Measurements from ENCODE around the gene DENND5A.
A peak's percentile ranks its signal among the peaks of the same experiment; 100 is the strongest.
"Not testable (repeated sequence)": the region's sequence is repeated elsewhere in the genome, so short reads cannot be mapped to it uniquely, and the experiment has no call there.

DENND5A gene

GRCh38 chr11:9267680-9268079 is 2.5 kb upstream of the DENND5A start:
- no peak for TF ChIP-seq ARNT (IDR thresholded peaks at IDR 0.05)
- TF ChIP-seq FOXA1 (IDR thresholded peaks at IDR 0.05), result no peak
- no peak for TF ChIP-seq PKNOX1 (IDR thresholded peaks at IDR 0.05)
- TF ChIP-seq CTBP1 (IDR thresholded peaks at IDR 0.05; ENCODE audit: borderline replicate concordance), result no peak
- TF ChIP-seq NFRKB (IDR thresholded peaks at IDR 0.05), result no peak
- TF ChIP-seq HDGF (IDR thresholded peaks at IDR 0.05; ENCODE audit: borderline replicate concordance), result no peak
- no peak for TF ChIP-seq BHLHE40 (IDR thresholded peaks at IDR 0.05; ENCODE audit: borderline replicate concordance)
- TF ChIP-seq LEF1 (IDR thresholded peaks at IDR 0.05; ENCODE audit: borderline replicate concordance), result no peak
- TF ChIP-seq ZNF384 (IDR thresholded peaks at IDR 0.05), result no peak
- no peak for TF ChIP-seq FOXK2 (IDR thresholded peaks at IDR 0.05)
- no peak for TF ChIP-seq FOXM1 (IDR thresholded peaks at IDR 0.05; ENCODE audit: borderline replicate concordance)
- no peak for TF ChIP-seq SP1 (IDR thresholded peaks at IDR 0.05)
- TF ChIP-seq SUZ12 (IDR thresholded peaks at IDR 0.05), result no peak
- no peak for TF ChIP-seq ELF4 (IDR thresholded peaks at IDR 0.05)
- no peak for TF ChIP-seq TARDBP (IDR thresholded peaks at IDR 0.05)
- no peak for TF ChIP-seq L3MBTL2 (conservative IDR thresholded peaks at IDR 0.05)
- ChIA-PET POLR2A (no interaction called here), CTCF (no interaction called here)
- DNase-seq (ENCODE audit: extremely low spot score), result no peak

DNA sequence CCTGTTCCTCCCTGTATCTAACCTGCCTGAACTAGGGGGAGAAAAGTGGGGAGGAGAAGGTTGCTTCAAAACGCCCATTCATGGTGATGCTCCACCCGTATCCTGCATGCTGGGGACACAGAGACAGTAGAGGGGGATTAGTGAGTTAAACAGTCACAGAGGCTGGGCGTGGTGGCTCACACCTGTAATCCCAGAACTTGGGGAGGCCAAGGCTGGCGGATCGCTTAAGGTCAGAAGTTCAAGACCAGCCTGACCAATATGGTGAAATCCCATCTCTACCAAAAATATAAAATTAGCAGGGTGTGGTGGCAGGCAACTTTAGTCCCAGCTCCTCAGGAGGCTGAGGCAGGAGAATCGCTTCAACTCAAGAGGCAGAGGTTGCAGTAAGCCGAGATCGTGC is 1.8 kb upstream of the DENND5A start:
- no peak for DNase-seq (ENCODE audit: extremely low spot score)
- TF ChIP-seq BHLHE40 (IDR thresholded peaks at IDR 0.05; ENCODE audit: borderline replicate concordance) (no peak), SP1 (IDR thresholded peaks at IDR 0.05) (no peak), ZNF384 (IDR thresholded peaks at IDR 0.05) (no peak), CTBP1 (IDR thresholded peaks at IDR 0.05; ENCODE audit: borderline replicate concordance) (no peak), FOXM1 (IDR thresholded peaks at IDR 0.05; ENCODE audit: borderline replicate concordance) (no peak), PKNOX1 (IDR thresholded peaks at IDR 0.05) (no peak), HDGF (IDR thresholded peaks at IDR 0.05; ENCODE audit: borderline replicate concordance) (no peak), ARNT (IDR thresholded peaks at IDR 0.05) (no peak), NFRKB (IDR thresholded peaks at IDR 0.05) (no peak), LEF1 (IDR thresholded peaks at IDR 0.05; ENCODE audit: borderline replicate concordance) (no peak), TARDBP (IDR thresholded peaks at IDR 0.05) (no peak)
- POLR2A ChIA-PET, result no interaction called here
- CTCF ChIA-PET, result no interaction called here

GRCh38 chr11:9266132-9266736 is 1.1 kb upstream of the DENND5A start:
- ChIA-PET POLR2A (interaction anchor here (1.0 to 2.5 kb wide), 8 partner anchors 8 to 194 kb away, joined by 3 to 18 read pairs (median 4); partner anchors contain the start of genes TMEM41B and ZNF143), CTCF (interaction anchor here (0.7 kb wide), 1 partner anchor 11 kb away, joined by 3 read pairs; no protein-coding TSS in a partner anchor)
- TF ChIP-seq CTBP1 (IDR thresholded peaks at IDR 0.05; ENCODE audit: borderline replicate concordance), result no peak
- no peak for TF ChIP-seq SUZ12 (IDR thresholded peaks at IDR 0.05)
- no peak for DNase-seq (ENCODE audit: extremely low spot score)

GRCh38 chr11:9264316-9265210 is 587 bp downstream of the DENND5A start:
- peak; percentile 27 for DNase-seq (ENCODE audit: extremely low spot score)
- TF ChIP-seq FOXM1 (IDR thresholded peaks at IDR 0.05; ENCODE audit: borderline replicate concordance) (peak; percentile 41; the same call in 1 of the 2 replicates), ZNF384 (IDR thresholded peaks at IDR 0.05) (no peak)
- CTCF ChIA-PET, result interaction anchor here (0.6 kb wide), 1 partner anchor 48 kb away, joined by 3 read pairs; no protein-coding TSS in a partner anchor
- POLR2A ChIA-PET, result interaction anchor here (0.5 to 2.5 kb wide), 19 partner anchors 10 to 1028 kb away, joined by 3 to 18 read pairs (median 4); partner anchors contain the start of gene TMEM41B

- ChIA-PET CTCF (no interaction called here), POLR2A (interaction anchor here (1.0 to 2.5 kb wide), 9 partner anchors 11 to 148 kb away, joined by 3 to 18 read pairs (median 8); partner anchors contain the start of gene TMEM41B)
- TF ChIP-seq FOXA1 (IDR thresholded peaks at IDR 0.05) (no peak), NFRKB (IDR thresholded peaks at IDR 0.05) (no peak), FOXK2 (IDR thresholded peaks at IDR 0.05) (no peak), SUZ12 (IDR thresholded peaks at IDR 0.05) (no peak), ARNT (IDR thresholded peaks at IDR 0.05) (no peak), HDGF (IDR thresholded peaks at IDR 0.05; ENCODE audit: borderline replicate concordance) (no peak), TARDBP (IDR thresholded peaks at IDR 0.05) (no peak), SP1 (IDR thresholded peaks at IDR 0.05) (no peak), CTBP1 (IDR thresholded peaks at IDR 0.05; ENCODE audit: borderline replicate concordance) (no peak), ELF4 (IDR thresholded peaks at IDR 0.05) (no peak), BHLHE40 (IDR thresholded peaks at IDR 0.05; ENCODE audit: borderline replicate concordance) (no peak), ZNF384 (IDR thresholded peaks at IDR 0.05) (peak; percentile 75; the same call in 1 of the 2 replicates), FOXM1 (IDR thresholded peaks at IDR 0.05; ENCODE audit: borderline replicate concordance) (no peak), L3MBTL2 (conservative IDR thresholded peaks at IDR 0.05) (no peak), PKNOX1 (IDR thresholded peaks at IDR 0.05) (peak; percentile 35; the same call in 1 of the 2 replicates), LEF1 (IDR thresholded peaks at IDR 0.05; ENCODE audit: borderline replicate concordance) (no peak)
- DNase-seq (ENCODE audit: extremely low spot score), result no peak
Observed at GRCh38 chr11:9263840-9264315, 1.3 kb downstream of the DENND5A start.

DNA sequence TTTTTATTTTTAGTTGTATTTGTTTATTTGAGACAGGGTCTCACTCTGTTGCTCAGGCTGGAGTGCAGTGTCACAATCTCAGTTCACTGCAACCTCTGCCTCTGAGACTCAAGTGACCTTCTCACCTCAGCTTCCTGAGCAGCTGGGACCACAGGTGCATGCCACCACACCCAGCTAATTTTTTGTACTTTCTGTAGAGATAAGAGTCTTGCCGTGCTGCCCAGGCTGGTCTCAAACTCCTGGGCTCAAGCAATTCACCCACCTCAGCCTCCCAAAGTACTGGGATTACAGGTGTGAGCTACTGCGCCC is 4.4 kb downstream of the DENND5A start:
- DNase-seq (ENCODE audit: extremely low spot score); POLR2A ChIA-PET: not testable (repeated sequence)
- CTCF ChIA-PET, result interaction anchor here (1.2 to 1.4 kb wide), 2 partner anchors 14 to 53 kb away, joined by 3 read pairs; no protein-coding TSS in a partner anchor

All from HEK293T (cell line).